ENCODE measurements around the gene CDC7.
"Not testable (repeated sequence)": the region's sequence is repeated elsewhere in the genome, so short reads cannot be mapped to it uniquely, and the experiment has no call there.

CDC7 gene

DNA sequence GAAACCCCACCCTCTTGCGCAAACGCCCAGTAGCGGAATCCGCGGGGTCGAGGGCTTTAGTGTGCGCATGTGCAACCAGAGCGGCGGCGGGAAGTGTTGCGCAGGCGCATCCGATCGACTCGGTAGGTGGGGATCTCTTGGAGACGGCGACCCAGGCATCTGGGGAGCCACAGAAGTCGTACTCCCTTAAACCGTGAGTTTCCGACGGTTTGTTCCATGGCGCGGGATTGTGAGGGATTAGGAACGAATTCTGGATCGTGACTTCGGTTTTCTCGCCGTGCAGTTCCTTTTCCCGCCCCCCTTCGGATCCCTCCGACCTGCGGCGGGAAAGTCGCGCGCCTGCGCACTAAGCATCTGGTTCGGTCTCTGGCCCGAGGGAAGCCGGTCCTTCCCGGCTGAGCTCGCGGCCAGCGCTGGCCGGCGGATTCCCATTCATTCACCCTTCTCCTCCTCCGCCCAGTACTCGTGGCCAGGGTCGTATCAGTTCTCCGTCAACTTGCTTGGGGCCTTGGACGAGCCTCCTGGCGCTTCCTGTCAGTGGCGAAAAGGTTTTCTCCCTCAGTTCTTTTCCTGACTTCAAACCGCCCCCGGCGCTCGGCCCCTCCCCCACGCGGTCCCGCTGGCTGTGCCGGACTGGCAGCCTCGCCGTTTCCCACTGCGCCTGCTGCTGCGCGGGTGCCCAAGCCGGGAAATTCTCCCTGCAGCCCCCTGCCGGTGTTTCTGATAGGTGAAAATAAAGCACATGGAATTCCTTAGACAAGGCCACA lies at the start of gene CDC7:
Gene CDC7 (plus strand): TSS at position 96 of the 767 bp plus-strand sequence. CDS start 866 bp downstream, outside the sequence.
- peak; percentile 99 for DNase-seq (ENCODE audit: low spot score)

DNA sequence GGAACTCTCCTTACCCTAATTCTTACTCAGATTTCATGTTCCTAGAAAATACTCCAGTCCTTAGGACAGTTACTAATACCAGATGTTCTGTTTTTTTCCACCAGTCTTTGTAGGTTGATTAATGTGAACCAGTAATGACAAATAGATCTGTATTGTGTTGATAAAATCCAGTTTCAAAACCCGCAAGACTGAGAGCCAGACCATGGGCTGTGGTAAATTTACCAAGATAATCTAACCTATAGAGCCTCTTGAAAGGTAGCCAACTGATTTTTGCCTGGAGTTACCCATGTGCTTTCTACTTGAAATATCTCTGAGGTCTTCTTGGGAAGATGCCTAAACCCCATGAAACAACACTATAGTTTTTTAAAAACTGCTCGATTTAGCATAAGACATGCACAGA lies 46.5 kb upstream of the CDC7 start:
- DNase-seq (ENCODE audit: low spot score): no peak

DNA sequence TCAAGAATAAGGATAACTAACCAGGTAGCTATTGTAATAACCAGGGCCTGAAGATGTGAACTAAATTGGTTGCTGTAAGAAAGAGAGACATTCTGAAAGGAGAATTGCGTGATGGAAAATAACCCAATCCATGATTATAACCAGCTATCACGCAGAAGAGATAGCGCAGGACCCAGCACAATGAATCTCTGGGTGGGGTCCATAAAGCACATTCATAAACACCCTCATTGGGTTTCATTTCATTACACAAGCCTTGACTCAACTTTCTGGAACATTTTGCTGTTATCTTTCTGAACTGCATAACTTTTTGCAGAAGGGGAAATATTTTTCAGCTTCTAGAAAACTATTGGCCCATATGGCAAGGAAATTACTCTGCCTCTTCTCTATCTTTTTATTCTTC lies 45.3 kb upstream of the CDC7 start:
- no peak for DNase-seq (ENCODE audit: low spot score)

DNA sequence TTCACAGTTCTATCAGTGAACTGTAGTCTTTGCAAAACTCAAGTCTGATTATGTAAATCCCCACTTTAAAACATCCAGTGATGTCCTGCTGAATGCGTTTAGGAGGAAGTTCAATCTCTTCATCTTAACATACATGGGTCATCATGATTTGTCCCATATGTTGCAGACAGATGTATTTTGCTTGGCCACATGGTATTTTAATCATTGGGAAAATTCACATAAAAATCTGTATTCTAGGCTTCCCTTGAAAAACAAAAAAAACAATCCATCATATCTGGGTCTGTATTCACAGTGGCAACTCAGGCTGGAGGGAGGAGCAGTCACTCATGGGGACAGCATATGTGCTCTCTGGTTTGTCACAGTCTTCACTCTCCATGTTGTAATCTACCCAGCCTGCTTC lies 44.8 kb upstream of the CDC7 start:
- no peak for DNase-seq (ENCODE audit: low spot score)

DNA sequence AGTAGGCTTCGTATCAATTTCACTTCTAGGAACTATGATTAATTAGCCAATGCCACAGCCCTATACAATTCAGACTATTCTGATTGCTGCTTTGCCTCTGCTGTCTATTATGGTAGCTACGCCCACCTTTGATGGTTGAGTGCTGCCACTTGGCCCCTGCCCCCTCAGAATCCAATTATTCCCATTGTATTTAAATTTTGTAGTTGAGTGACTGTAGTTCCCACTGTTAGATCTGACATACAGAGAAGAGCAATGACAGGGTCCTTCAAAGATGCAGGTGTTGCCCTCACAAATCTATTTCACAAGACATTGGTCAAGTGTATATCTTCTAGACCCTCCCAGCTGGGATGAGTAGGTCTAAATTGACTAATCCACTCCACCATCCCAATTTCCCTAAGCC lies 35.3 kb upstream of the CDC7 start:
- not testable (repeated sequence) for DNase-seq (ENCODE audit: low spot score)

DNA sequence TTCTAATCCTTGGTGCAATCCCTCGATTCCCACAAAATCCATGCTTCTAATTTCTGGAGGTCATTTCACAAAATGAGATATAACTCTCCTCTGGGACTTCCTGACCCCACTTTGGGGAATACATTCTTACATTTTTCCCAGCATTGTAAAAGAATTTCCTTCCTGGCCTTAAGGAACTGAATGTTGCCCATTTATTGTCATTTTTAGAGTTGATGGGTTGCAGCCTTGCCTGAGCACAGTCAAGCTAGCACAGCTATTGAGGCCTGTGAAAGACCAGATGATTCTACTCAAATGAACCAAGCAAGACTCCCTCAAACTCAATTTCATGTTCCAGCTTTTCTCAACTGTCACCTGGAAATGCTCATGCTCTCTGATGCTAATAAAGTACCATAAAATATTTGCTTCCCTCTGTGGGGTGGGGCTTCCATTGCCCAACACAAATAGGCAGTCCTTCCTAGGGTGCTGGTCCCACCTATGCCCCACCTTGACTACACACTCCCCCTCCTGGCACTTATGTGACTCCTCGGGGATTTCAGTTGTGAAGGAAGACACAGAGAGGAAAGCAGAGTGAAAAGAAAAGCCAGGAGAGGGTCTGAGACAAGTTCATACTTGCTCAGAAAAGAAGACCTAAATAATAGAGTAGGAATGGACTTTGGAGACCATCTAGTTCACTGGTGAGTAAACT lies 24.0 kb upstream of the CDC7 start:
- no peak for DNase-seq (ENCODE audit: low spot score)

DNA sequence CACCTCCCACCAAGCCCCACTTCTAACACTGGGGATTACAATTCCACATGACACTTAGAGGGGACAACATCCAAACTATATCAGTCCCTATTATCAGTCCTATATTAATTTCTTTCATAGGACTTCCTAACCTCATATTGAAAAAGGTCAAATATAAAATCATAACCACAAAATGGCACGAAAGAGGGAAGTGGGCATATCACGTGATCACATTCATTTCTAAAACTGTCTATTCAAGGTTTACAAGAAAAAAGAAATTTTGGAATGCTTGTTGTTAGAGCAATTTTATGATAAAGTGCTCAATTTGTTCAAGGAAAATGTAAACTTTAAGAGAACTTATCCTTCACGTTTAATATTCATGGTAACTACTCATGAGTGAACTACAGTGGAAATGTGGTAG lies 13.2 kb upstream of the CDC7 start:
- no peak for DNase-seq (ENCODE audit: low spot score)

DNA sequence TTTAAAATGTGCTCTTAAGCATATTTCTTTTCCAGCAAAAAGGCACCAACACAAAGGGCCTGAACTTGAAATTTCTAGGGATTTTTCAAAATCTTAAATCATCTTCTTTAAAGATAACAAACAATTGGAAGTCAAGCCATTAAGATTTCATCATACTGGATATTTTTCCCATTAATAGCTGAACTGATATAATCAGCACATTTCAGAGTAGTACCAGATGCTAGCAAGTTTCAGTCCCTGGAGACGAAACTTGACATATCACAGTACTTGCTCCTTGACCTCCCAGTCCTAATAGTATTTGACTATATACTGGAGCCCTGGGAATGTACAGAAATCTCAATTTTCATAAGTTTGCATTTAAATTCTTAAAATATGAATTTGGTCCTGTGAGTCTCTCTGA lies 10.2 kb upstream of the CDC7 start:
- no peak for DNase-seq (ENCODE audit: low spot score)

DNA sequence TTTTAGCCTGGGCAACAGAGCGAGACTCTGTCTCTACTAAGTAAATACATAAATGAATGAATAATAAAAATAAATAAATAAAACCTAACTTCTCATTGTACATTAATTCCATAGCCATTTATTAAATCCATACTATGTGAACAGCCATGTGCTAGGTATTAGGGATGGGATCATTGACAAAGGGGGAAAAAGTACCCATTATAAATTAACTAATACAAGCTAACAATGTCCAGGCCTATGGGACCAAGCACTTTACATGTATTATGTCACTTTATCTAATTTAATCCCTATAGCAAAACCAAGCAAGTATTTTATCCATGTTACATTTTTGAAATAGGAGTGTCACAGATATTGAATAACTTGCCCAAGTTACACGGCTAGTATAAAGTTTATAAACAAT lies 2.6 kb upstream of the CDC7 start:
- DNase-seq (ENCODE audit: low spot score): no peak

DNA sequence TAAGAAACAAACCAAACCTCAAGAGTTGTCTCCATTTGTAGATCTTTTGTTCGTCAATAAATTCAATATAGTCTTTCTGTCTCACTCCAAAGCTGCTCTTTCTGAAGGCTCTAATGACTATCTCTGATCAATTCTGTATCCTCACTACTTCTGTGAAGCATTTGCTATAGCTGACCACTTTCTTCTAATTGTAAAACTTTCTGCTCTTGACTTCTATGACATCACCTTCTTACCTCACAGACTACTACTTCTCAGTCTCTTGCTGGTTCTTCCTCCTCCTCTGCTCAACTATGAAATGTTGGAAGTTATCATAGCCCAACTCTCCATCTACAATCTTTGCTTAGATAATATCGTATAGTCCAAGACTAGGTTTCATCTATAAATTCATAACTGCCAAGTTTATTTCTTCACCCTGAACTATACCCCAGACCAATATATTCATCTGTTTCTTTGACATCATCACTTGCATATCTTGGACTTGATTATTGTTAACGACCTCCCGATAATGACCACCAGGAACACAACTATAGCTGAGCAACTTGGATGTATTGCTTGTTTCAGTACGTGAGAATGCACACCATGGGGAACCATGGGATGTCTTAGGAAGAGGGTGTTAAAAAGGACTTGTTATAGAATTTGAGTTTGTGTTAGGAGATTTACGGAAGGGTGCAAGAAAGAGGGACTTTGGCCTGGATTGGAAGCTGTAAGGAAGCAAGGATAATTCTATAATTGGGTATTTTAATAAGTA lies 2.0 kb upstream of the CDC7 start:
- no peak for DNase-seq (ENCODE audit: low spot score)

DNA sequence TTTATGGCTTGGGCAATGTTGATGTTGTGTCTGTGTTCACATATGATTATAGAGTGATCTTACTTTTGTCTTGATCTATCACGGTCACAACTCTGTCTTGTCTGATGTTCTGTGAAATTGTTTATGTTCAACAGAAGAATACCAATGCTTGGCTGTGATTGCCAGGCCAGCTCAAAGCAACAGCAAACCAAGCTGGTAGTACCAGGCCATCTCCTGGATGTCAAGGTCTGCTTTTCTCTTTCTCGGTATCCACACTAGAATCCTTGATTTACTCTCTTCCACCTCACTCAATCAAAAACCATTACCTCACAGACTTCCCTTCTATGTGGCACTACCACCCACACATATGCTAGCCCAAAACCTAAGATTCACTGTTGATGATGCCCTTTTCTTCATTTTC lies 1.3 kb upstream of the CDC7 start:
- DNase-seq (ENCODE audit: low spot score): no peak

DNA sequence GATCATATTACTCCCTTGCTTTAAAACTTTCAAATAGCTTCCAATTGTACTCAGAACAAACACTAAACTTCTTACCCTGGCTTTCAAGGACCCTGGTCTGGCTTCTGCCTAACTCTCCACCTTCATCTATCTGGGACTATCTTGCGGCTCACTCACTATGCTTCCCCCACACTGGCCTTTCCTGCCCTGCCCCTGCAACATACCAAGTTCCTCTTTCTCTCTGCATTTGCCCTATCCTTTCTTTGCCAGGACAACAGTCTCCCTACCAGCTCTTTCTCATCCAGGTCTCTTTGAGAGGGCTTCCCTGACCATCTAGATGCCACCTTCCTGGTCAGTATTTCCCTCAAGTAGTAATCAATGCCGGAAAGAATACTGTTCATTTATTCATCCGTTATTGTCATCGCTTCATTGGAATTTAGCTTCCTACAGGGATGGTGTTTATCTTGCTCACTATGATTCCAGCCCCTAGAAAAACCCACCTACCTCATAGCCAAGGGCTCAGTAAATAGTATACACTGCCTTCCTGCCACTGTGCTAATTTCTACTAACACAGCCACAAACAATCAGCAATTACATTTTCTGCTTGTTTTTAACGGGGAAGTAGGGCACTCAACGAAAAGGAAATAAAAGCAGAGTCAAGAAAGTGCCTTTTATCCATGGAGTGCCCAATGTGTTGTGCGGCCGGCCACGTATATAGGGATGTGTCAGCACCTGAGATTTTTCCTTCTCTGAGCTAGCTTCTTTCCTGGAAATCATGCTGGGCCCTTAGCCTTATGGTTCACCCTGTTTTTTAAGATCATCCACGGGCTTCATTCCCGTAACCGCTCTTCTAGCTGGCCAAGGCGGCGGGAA lies 521 bp upstream of the CDC7 start:
- no peak for DNase-seq (ENCODE audit: low spot score)

DNA sequence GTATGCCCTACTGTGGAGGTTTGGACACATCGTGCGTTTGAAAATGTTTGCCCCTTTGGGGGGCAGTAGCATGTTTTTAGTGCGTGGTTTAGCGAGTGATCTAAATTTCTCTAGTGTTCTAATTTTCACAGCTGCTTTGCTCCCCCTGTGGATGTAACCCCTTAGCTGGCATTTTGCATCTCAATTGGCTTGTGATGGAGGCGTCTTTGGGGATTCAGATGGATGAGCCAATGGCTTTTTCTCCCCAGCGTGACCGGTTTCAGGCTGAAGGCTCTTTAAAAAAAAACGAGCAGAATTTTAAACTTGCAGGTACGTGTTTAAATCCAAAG lies 836 bp downstream of the CDC7 start:
- peak; percentile 47 for DNase-seq (ENCODE audit: low spot score)

DNA sequence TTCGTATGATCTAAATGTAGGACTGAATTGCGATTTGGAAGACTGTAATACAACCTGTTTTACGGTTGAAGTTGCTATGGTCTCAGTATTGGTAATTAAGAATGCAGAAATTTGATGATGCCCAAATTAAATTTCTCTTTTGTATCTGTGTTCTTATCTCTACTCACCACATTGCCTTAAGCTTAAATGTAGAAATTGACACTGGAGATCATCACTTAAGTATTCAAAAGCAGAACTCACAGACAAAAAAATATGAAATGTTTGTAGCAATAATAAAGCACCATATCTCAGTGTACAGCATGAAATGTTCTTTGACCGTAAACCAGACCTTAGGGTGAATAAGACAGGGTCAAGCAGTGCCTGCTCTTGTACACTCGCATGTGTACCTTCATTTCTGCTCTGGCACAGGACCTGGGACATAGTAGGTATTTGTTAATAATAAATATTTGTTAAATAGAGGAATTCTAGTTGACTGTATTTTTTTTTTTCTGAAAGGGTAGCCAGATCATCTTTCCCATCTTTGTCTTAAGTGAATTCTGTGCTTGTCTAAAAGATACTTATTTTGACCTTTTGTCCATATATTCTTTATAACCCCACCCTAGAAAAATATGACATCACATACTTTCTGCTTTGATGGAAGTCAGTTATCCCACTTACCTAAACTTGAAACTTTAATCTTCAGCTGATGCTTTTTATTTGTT lies 1.5 kb downstream of the CDC7 start:
- no peak for DNase-seq (ENCODE audit: low spot score)

DNA sequence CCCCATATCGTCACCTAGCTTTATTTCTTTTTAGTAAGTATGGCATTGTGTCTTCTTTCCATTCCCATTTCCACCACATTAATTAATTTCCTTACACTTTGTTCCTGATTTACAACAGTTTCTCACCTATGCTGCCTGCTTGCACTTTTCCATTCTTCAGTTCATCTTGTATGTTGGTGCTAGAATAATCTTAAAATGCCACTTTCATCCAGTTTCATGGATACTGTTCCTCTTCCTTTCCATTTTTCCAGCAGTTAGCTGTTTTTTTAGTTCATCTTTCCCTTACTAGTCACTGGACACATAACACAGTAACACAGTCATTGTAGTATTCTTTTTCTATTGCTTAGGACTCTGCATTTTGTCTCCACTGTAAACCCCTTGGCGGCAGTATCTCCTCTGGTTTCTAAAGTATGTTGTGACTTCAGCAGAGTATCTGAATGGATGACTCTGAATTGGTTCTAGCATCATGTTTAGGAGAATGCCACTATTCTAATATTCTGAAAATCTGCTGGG lies 2.1 kb downstream of the CDC7 start:
- no peak for DNase-seq (ENCODE audit: low spot score)

DNA sequence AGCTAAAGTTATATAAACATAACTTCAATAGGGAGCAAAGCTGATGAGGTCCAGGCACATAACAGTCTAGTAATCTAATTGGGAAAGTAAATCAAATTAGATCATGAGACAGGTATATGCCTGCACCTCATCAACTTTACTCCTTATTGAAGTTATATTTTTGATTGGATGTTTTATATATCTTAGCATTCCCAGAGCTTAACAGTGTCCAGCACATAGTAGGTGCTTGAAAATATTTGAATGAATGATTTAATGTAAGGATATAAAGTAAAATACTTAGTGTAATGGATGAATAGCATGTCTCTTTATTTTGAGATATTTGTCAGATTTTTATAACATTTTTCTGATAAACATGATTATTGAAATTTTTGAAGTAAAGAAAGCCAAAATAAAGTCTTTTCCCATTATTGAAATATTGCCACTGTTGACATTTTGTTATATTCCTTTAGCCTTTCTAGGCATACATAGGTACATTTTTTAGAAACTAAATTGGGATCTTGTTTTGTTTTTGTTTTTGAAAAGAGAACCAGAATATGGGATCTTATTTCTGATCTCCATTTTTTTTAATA lies 2.8 kb downstream of the CDC7 start:
- no peak for DNase-seq (ENCODE audit: low spot score)

DNA sequence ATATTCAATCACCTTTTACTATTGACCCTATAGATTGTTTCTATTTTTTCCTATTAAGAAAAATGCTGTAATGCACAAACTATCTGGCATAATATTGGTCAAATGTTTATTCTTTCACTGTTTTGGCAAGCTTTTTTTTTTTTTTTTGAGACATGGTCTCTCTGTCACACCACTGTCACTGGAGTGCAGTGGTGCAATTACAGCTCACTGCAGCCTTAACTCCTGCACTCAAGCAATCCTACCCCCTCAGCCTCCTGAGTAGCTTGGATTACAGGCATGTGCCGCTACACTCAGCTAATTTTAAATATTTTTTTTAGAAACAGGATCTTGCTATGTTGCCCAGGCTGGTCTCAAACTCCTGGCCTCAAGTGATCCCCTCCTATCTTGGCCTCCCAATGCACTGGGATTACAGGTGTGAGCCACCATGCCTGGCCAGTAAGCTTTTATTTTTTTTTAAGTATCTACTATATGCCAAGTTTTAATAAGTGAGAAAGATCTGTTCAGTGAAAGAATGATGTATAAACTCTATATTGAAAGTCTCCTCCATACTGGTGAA lies 3.4 kb downstream of the CDC7 start:
- DNase-seq (ENCODE audit: low spot score): no peak

DNA sequence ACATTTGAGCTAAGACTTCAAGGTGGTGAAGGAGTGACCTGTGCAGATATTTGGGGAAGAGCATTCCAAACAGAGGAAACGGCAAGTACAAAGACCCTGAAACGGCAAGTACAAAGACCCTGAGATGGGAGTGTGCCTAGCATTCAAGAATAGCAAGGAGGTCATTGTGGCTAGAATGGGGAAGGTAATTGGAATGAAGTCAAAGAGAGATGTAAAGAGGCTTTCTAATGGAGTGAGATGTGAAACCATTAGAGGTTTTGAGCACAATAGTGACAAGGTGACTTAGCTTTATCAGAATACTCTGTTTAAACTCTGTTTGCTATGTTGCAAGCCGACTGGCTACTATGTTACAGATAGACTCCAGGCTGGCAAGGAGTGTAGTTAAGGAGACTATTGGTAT lies 4.4 kb downstream of the CDC7 start:
- DNase-seq (ENCODE audit: low spot score): no peak

DNA sequence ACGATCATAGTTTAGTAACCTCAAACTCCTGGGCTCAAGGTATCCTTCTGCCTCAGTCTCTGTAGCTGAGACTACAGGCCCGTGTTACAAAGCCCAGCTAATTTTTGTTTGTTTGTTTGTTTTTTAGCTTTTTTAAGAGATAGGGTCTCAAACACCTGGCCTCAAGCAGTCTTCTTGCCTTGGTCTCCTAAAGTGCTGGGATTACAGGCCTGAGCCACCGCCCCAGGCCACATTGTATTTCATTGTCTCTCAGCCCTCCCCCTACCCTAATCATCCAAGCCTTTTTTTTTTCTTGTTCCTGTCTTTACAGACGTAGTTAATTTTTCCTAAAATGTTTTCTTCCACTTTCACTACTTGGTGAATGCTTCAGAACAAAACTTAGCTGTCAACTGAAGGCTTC lies 5.4 kb downstream of the CDC7 start:
- DNase-seq (ENCODE audit: low spot score): no peak

DNA sequence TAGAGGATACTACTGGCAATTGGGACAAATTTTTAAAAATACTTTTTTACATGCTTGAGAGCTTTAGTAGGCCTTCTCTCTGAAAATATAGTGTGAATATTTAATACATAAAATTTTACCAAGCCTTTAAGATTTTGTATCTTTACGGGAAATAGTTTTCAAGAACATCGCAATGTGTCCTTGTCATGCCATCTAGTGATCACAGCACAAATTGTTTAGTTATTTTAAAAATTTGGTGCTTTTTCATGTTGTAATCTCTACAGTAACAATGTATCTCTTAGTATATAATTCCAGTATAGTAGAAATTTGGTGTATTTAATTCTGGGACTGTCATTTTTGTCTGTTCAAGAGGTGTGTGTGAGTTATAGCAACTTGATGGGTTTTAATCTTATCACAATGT lies 6.7 kb downstream of the CDC7 start:
- DNase-seq (ENCODE audit: low spot score): no peak

DNA sequence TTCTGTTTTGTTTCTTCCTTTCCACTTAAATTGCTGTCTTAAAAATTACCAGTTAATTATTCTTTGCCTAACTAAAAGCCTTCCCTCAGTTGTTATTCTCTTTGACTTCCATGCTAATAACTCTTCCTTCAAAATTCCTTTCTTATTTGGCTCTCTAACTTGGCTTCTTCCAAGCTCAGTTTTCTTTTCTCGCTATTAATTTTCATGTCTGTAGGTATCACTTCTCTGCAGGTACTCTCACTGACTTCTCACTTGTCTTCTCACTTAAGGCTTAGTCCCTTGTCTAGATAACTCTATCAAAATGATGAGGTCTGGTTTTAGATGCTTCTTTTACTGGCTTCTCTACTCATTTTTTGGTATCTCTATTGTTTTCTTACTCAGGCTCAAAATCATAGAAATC lies 10.1 kb downstream of the CDC7 start:
- no peak for DNase-seq (ENCODE audit: low spot score)
